Measurements from ENCODE around the gene STK39. TPM values are rescaled to one million over a fixed set of nuclear protein-coding genes. Genes with fewer than 3 reads are reported as not detected.

Gene STK39
- total RNA-seq, 2 experiments from 2014 or later: 17.7 to 41.1 TPM

DNA sequence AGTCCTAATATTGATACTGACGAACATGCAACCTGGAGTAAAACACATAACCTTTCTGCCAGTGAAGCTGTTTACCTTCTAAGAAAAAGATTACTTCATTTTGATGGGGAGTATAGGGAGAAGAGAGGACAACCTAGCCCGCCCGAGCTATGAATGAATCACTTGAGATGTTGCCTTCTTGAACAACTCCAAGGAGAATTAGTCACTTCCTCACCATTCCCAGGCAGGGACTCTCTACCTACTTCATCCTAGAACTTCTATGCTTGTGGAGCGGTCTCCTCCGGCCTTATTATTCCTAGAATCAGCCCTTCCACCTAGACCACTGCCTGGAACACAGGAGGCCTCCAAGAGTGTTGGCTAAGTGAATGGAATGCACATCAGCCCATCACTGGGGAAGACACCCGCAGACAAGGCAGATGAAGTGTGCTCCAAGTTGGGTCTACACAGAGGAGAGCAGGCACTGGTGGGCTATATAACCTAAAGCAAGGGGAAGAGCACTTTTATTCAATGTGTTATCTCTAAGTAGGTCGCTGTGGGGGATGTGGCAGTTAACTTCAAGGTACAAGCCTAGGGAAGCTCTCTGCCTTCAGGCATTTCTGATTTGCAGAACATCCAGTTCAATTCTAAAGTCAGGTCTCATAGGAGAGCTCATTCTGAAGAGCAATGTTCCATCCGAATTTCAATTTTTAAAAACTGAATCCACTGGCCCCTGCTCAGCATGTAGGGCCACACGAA is 57.4 kb downstream of the STK39 start:
- Histone ChIP-seq H3K4me2 (ENCODE audit: low read length) (no peak overlapping the region), H3K9me3 (ENCODE audit: low read length) (no peaks in the 10 kb centered on the region), H3K4me1 (ENCODE audit: insufficient read depth, low read length, poor library complexity, severe bottlenecking) (peaks cover 23% of the 10 kb centered on the region), H3K9me2 (ENCODE audit: insufficient read depth, low read length) (no peaks in the 10 kb centered on the region), H3K27ac (ENCODE audit: low read depth, low read length, poor library complexity, severe bottlenecking) (no peak overlapping the region), H3K4me3 (ENCODE audit: low read depth, low read length, poor library complexity, severe bottlenecking) (no peak overlapping the region), H3K36me3 (ENCODE audit: insufficient read depth, low read length) (no peaks in the 10 kb centered on the region), H4K20me1 (ENCODE audit: insufficient read depth, low read length) (no peaks in the 10 kb centered on the region), H3K79me2 (ENCODE audit: insufficient read depth, low read depth, low read length) (no peaks in the 10 kb centered on the region; the same call in 1 of the 2 replicates), H2AFZ (ENCODE audit: low read length) (no peak overlapping the region)
- ChIA-PET CTCF (ENCODE audit: unreplicated experiment) (no interaction called here), POLR2A (interaction anchor here (0.7 to 1.1 kb wide), 3 partner anchors 12 to 26 kb away, joined by 3 read pairs; no protein-coding TSS in a partner anchor)
- BruUV-seq (replicated peaks): no TSS peak
- DNase-seq (ENCODE audit: low spot score): no peak
- TF ChIP-seq CTCF (conservative IDR thresholded peaks at IDR 0.05; ENCODE audit: low read length): no peak
- no peak for TF ChIP-seq EZH2phosphoT487 (IDR thresholded peaks at IDR 0.05; ENCODE audit: borderline replicate concordance, low read depth, low read length)
- intact Hi-C loops (cut with micrococcal nuclease; ENCODE audit: unreplicated experiment): no loop called here

DNA sequence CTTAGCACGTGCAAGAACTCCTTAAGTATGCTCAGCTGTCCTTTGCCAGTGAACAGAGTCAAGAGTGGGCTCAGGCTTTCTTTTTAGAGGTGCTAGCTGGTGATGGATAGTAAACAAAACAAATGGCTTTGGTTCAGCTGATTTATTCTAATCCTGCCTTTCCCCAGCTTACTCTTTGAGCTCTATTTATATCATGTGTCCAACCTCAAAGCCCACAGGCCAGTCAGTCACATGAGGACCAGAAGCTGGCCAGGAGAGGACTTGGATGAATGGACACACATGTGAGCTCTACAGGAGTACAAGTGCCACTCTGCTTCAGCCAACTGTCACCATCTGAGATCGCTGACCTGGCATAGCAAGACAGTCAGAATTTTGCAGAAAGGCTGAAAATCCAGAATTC is 59.4 kb downstream of the STK39 start:
- CTCF ChIA-PET (ENCODE audit: unreplicated experiment): no interaction called here
- Histone ChIP-seq H3K4me1 (ENCODE audit: insufficient read depth, low read length, poor library complexity, severe bottlenecking) (peaks cover 5% of the 10 kb centered on the region), H3K9me2 (ENCODE audit: insufficient read depth, low read length) (no peaks in the 10 kb centered on the region)

More for the DNA sequence above, 59.4 kb downstream of the STK39 start:
- no peak for DNase-seq (ENCODE audit: low spot score)
- H3K36me3 ChIP-seq (ENCODE audit: insufficient read depth, low read length): no peaks in the 10 kb centered on the region
- BruUV-seq (replicated peaks): no TSS peak
- H3K4me3 ChIP-seq (ENCODE audit: low read depth, low read length, poor library complexity, severe bottlenecking): no peak overlapping the region
- TF ChIP-seq CTCF (conservative IDR thresholded peaks at IDR 0.05; ENCODE audit: low read length) (no peak), EZH2phosphoT487 (IDR thresholded peaks at IDR 0.05; ENCODE audit: borderline replicate concordance, low read depth, low read length) (no peak)
- no peak overlapping the region for H2AFZ ChIP-seq (ENCODE audit: low read length)
- no peaks in the 10 kb centered on the region for H4K20me1 ChIP-seq (ENCODE audit: insufficient read depth, low read length)
- no peak overlapping the region for H3K27ac ChIP-seq (ENCODE audit: low read depth, low read length, poor library complexity, severe bottlenecking)
- POLR2A ChIA-PET: no interaction called here
- no peak overlapping the region for H3K4me2 ChIP-seq (ENCODE audit: low read length)
- H3K79me2 ChIP-seq (ENCODE audit: insufficient read depth, low read depth, low read length): no peaks in the 10 kb centered on the region
- intact Hi-C loops (cut with micrococcal nuclease; ENCODE audit: unreplicated experiment): no loop called here
- no peaks in the 10 kb centered on the region for H3K9me3 ChIP-seq (ENCODE audit: low read length)
